ENCODE data around the gene RAPSN. TPM values are rescaled to one million over a fixed set of nuclear protein-coding genes. Genes with fewer than 3 reads are reported as not detected.

RAPSN gene
- total and polyA plus RNA-seq, 2 experiments from 2014 or later, result 0.17 to 0.23 TPM

DNA sequence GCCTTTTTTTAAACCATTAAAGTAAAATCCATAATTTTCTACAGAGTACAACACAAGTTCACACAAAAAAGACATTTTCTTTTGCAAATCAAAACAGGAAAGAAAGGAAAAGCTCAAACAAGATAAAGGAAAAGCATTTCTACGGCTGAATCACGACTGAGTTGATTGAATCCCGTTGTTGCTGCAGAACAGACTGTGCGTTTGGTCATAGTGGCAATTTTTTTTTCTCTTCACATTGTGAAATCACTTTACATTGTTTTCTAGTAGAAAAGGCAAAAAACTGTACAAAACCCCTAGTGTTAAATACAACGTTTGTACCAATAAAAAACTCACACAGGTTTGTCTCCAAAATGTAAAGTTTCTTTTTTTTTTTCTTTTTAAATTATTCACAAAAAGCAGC, 17.3 kb upstream of the RAPSN start:
- no peak overlapping the region for H3K4me3 Mint-ChIP-seq
- Histone ChIP-seq H2AFZ (no peak overlapping the region), H3K9me2 (ENCODE audit: insufficient read depth) (no peaks in the 10 kb centered on the region), H4K20me1 (replicated peaks; ENCODE audit: insufficient read depth) (peaks cover 49% of the 10 kb centered on the region), H3K36me3 (ENCODE audit: insufficient read depth) (peaks cover 26% of the 10 kb centered on the region), H3K27me3 (ENCODE audit: insufficient read depth) (no peaks in the 10 kb centered on the region), H3K4me2 (no peak overlapping the region), H3F3A (replicated peaks; ENCODE audit: low read depth) (peaks cover 19% of the 10 kb centered on the region; the same call in 1 of the 2 replicates), H3K4me3 (no peak overlapping the region), H3K79me2 (replicated peaks; ENCODE audit: insufficient read depth) (peaks cover 65% of the 10 kb centered on the region), H3K27ac (ENCODE audit: low read depth) (peak overlapping the region; percentile 85; the same call in 1 of the 2 replicates), H3K4me1 (ENCODE audit: insufficient read depth) (peaks cover 44% of the 10 kb centered on the region)
- DNase-seq (ENCODE audit: low spot score), result no peak
- TF ChIP-seq CTCF (conservative IDR thresholded peaks at IDR 0.05; ENCODE audit: low read depth in 2 of 2) (no peak), POLR2AphosphoS5 (IDR thresholded peaks at IDR 0.05; ENCODE audit: low read depth) (no peak), EZH2phosphoT487 (IDR thresholded peaks at IDR 0.05; ENCODE audit: unreplicated experiment) (no peak), REST (IDR thresholded peaks at IDR 0.05; ENCODE audit: unreplicated experiment) (no peak), STAT1 (IDR thresholded peaks at IDR 0.05; ENCODE audit: unreplicated experiment) (no peak), JUNB (IDR thresholded peaks at IDR 0.05; ENCODE audit: unreplicated experiment) (no peak), ZNF114 (CRISPR knock-in tag; IDR thresholded peaks at IDR 0.05) (no peak), CREB1 (CRISPR knock-in tag; IDR thresholded peaks at IDR 0.05; ENCODE audit: low read depth) (no peak), EZH2 (IDR thresholded peaks at IDR 0.05; ENCODE audit: low read depth, unreplicated experiment) (no peak), ZNF462 (CRISPR knock-in tag; IDR thresholded peaks at IDR 0.05) (no peak), NANOG (IDR thresholded peaks at IDR 0.05; ENCODE audit: borderline replicate concordance) (no peak)
- TF ChIP-seq, protein P1, sequence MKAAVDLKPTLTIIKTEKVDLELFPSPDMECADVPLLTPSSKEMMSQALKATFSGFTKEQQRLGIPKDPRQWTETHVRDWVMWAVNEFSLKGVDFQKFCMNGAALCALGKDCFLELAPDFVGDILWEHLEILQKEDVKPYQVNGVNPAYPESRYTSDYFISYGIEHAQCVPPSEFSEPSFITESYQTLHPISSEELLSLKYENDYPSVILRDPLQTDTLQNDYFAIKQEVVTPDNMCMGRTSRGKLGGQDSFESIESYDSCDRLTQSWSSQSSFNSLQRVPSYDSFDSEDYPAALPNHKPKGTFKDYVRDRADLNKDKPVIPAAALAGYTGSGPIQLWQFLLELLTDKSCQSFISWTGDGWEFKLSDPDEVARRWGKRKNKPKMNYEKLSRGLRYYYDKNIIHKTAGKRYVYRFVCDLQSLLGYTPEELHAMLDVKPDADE (IDR thresholded peaks at IDR 0.05), result no peak
- peaks cover 16% of the 10 kb centered on the region for H3K27me3 Mint-ChIP-seq (ENCODE audit: insufficient read depth, low read depth, poor library complexity)
- H3K9me3 Mint-ChIP-seq, result no peaks in the 10 kb centered on the region
- peaks cover 56% of the 10 kb centered on the region for H3K4me1 Mint-ChIP-seq
- peaks cover 40% of the 10 kb centered on the region for H3K36me3 Mint-ChIP-seq (ENCODE audit: low read depth)
- H3K27ac Mint-ChIP-seq, result no peak overlapping the region
- no peak for ATAC-seq
